ENCODE data around the gene UST.

The UST gene

GRCh38 chr6:149060985-149061760 is 314.3 kb downstream of the UST start:
- no peaks in the 10 kb centered on the region for H3K79me2 ChIP-seq (ENCODE audit: control insufficient read depth, low read length)
- TF ChIP-seq, protein P1, sequence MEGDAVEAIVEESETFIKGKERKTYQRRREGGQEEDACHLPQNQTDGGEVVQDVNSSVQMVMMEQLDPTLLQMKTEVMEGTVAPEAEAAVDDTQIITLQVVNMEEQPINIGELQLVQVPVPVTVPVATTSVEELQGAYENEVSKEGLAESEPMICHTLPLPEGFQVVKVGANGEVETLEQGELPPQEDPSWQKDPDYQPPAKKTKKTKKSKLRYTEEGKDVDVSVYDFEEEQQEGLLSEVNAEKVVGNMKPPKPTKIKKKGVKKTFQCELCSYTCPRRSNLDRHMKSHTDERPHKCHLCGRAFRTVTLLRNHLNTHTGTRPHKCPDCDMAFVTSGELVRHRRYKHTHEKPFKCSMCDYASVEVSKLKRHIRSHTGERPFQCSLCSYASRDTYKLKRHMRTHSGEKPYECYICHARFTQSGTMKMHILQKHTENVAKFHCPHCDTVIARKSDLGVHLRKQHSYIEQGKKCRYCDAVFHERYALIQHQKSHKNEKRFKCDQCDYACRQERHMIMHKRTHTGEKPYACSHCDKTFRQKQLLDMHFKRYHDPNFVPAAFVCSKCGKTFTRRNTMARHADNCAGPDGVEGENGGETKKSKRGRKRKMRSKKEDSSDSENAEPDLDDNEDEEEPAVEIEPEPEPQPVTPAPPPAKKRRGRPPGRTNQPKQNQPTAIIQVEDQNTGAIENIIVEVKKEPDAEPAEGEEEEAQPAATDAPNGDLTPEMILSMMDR (IDR thresholded peaks at IDR 0.05; ENCODE audit: low read depth, low read length, poor library complexity, severe bottlenecking), result no peak
- H3K4me1 ChIP-seq (ENCODE audit: control insufficient read depth, low read length), result peaks cover 56% of the 10 kb centered on the region
- no peak overlapping the region for H3K4me3 ChIP-seq (ENCODE audit: low read length)
- peaks cover 4% of the 10 kb centered on the region; the same call in 1 of the 2 replicates for H3F3A ChIP-seq (ENCODE audit: control insufficient read depth, insufficient read depth)
- H3K4me2 ChIP-seq (ENCODE audit: low read length), result peak overlapping the region; percentile 51
- no peaks in the 10 kb centered on the region; the same call in 1 of the 2 replicates for H3K27me3 ChIP-seq (ENCODE audit: control insufficient read depth, low read length)
- H4K20me1 ChIP-seq (ENCODE audit: control insufficient read depth, insufficient read depth, low read depth, low read length), result no peaks in the 10 kb centered on the region
- no peak overlapping the region for H3K27ac ChIP-seq (ENCODE audit: low read depth, low read length)
- no peaks in the 10 kb centered on the region for H3K9me2 ChIP-seq (replicated peaks; ENCODE audit: control insufficient read depth, low read length)
- H3K36me3 ChIP-seq (ENCODE audit: control insufficient read depth, low read length), result no peaks in the 10 kb centered on the region
- H3K9me3 ChIP-seq (ENCODE audit: control insufficient read depth, insufficient read depth, low read length), result no peaks in the 10 kb centered on the region

DNA sequence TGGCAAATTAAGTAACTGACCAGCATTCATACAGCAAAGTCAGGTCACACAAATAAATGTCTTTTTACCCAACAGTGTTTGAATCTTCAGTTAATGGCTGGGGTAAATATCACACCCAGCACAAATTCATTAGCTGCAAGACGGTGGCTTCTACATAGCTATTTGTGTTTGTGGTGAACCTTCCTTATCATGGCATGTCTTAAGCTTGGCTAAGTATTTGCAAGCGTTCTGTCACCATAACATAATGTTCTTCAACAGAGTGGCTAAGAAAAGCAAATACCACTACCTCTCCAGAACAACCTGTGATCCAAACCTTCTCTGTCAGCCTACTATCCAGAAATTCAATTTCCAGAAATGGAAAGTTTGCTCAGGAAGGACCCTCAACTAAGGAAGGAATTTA is 315.1 kb downstream of the UST start:
- Histone ChIP-seq H3K4me2 (ENCODE audit: low read length) (no peak overlapping the region), H3F3A (ENCODE audit: control insufficient read depth, insufficient read depth) (peaks cover 8% of the 10 kb centered on the region; the same call in 1 of the 2 replicates), H3K27ac (ENCODE audit: low read depth, low read length) (no peak overlapping the region), H4K20me1 (ENCODE audit: control insufficient read depth, insufficient read depth, low read depth, low read length) (no peaks in the 10 kb centered on the region), H3K36me3 (ENCODE audit: control insufficient read depth, low read length) (no peaks in the 10 kb centered on the region), H3K27me3 (ENCODE audit: control insufficient read depth, low read length) (no peaks in the 10 kb centered on the region; the same call in 1 of the 2 replicates), H3K79me2 (ENCODE audit: control insufficient read depth, low read length) (no peaks in the 10 kb centered on the region), H3K4me3 (ENCODE audit: low read length) (no peak overlapping the region), H3K4me1 (ENCODE audit: control insufficient read depth, low read length) (peaks cover 64% of the 10 kb centered on the region), H3K9me3 (ENCODE audit: control insufficient read depth, insufficient read depth, low read length) (no peaks in the 10 kb centered on the region), H3K9me2 (replicated peaks; ENCODE audit: control insufficient read depth, low read length) (no peaks in the 10 kb centered on the region)
- TF ChIP-seq EZH2phosphoT487 (IDR thresholded peaks at IDR 0.05; ENCODE audit: borderline replicate concordance, low read length), result no peak
- TF ChIP-seq, protein P1 (IDR thresholded peaks at IDR 0.05; ENCODE audit: low read depth, low read length, poor library complexity, severe bottlenecking), result no peak

DNA sequence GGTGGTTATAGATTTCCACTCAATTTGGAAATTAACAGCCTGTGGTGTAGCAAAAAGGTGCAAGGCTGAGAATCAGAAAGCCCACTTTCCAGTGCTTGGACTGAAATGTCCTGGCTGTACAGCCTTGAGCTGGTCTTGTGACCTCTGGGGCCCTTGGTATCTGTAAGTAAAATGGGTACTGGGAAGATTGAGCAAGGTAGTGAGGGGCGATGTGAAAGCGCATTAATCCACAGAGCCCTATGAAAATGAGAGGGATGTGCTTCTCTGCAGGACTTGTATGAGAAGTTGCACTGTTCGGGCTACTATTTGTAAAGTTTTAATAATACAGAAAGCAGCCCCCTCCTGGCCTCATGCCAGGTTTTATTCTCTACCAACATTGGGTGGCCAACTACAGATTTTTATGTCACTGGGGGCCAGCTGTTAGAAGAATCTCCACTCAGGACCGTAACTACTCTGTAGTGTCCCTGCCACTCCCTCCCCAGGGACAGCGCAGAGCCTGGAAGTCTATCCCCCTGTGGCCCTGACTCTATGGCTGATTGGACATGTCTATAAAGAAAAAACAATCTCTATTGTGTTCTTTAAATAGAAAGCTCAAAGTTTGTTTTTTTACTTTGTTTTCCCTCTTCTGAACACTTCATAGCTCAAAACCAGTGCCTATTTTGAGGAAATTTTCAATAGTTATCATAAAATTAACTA is 316.0 kb downstream of the UST start:
- Histone ChIP-seq H3K27ac (ENCODE audit: low read depth, low read length) (no peak overlapping the region), H3K4me1 (ENCODE audit: control insufficient read depth, low read length) (peaks cover 72% of the 10 kb centered on the region), H3K9me2 (replicated peaks; ENCODE audit: control insufficient read depth, low read length) (no peaks in the 10 kb centered on the region)

More for the DNA sequence above, 316.0 kb downstream of the UST start:
- no peak overlapping the region for H3K4me3 ChIP-seq (ENCODE audit: low read length)
- H3F3A ChIP-seq (ENCODE audit: control insufficient read depth, insufficient read depth), result peaks cover 8% of the 10 kb centered on the region; the same call in 1 of the 2 replicates
- no peaks in the 10 kb centered on the region for H3K36me3 ChIP-seq (ENCODE audit: control insufficient read depth, low read length)
- H4K20me1 ChIP-seq (ENCODE audit: control insufficient read depth, insufficient read depth, low read depth, low read length), result no peaks in the 10 kb centered on the region
- TF ChIP-seq, protein P1 (IDR thresholded peaks at IDR 0.05; ENCODE audit: low read depth, low read length, poor library complexity, severe bottlenecking), result no peak
- TF ChIP-seq EZH2phosphoT487 (IDR thresholded peaks at IDR 0.05; ENCODE audit: borderline replicate concordance, low read length), result no peak
- no peaks in the 10 kb centered on the region; the same call in 1 of the 2 replicates for H3K27me3 ChIP-seq (ENCODE audit: control insufficient read depth, low read length)
- H3K4me2 ChIP-seq (ENCODE audit: low read length), result no peak overlapping the region
- no peaks in the 10 kb centered on the region for H3K9me3 ChIP-seq (ENCODE audit: control insufficient read depth, insufficient read depth, low read length)
- no peaks in the 10 kb centered on the region for H3K79me2 ChIP-seq (ENCODE audit: control insufficient read depth, low read length)
